ENCODE measurements around the gene FARP2. TPM values are rescaled to one million over a fixed set of nuclear protein-coding genes. Genes with fewer than 3 reads are reported as not detected.
A peak's percentile ranks its signal among the peaks of the same experiment; 100 is the strongest.

FARP2 gene
- total RNA-seq, 6 experiments from 2014 or later: 13.3 to 41.3 (median 28.7) TPM

DNA sequence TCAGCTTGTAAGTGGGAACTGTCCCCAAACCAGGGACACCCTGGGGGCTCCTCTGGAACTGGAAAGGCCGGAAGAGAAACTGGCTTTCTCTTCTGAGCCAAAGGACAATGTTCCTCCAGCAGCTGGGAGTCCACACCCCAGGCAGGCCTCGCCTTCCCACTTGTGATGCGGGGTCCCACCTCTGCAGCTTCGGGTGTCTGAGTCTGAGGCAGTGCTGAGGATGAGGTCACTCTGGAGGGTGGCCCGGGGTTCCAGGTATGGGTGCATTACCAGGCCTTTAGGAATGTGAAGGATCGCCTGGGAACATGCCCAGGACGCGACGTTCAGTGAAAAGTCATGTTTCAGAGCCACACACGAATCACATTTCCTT is 184.3 kb downstream of the FARP2 start:
- H3K4me1 ChIP-seq: peaks cover 0 to 7% (median 0%) of the 10 kb centered on the region in 4 donors
- no peak overlapping the region for H3K27ac ChIP-seq
- DNase-seq (peak in 1 of 3 donors; percentile 32), ATAC-seq (no peak)
- H3K36me3 ChIP-seq: no peaks in the 10 kb centered on the region
- intact Hi-C loops (cut with DNase I): no loop called here
- TF ChIP-seq CTCF (IDR thresholded peaks at IDR 0.05) (no peak), POLR2A (IDR thresholded peaks at IDR 0.05) (no peak)
- no peaks in the 10 kb centered on the region for H3K27me3 ChIP-seq
- H3K4me3 ChIP-seq: no peak overlapping the region
- 61% methylated on average over 6 of the region's 10 CpGs for WGBS (ENCODE audit: insufficient coverage, low coverage, low lambda C conversion rate, missing lambda C conversion rate)
- H3K9me3 ChIP-seq: no peaks in the 10 kb centered on the region

GRCh38 chr2:241540771-241541561 is 184.9 kb downstream of the FARP2 start:
- intact Hi-C loops (cut with DNase I): no loop called here

GRCh38 chr2:241541564-241542277 is 185.6 kb downstream of the FARP2 start:
- H3K4me1 ChIP-seq: peaks cover 0 to 7% (median 0%) of the 10 kb centered on the region in 4 donors
- no peaks in the 10 kb centered on the region for H3K9me3 ChIP-seq
- DNase-seq (peak in 1 of 3 donors; percentile 48), ATAC-seq (peak; percentile 10 to 32 (median 22))
- H3K27ac ChIP-seq: no peak overlapping the region
- no peaks in the 10 kb centered on the region for H3K36me3 ChIP-seq
- 11% methylated on average over 11 of the region's 62 CpGs for WGBS (ENCODE audit: insufficient coverage, low coverage, low lambda C conversion rate, missing lambda C conversion rate)
- no peak for TF ChIP-seq CTCF (IDR thresholded peaks at IDR 0.05)
- no peak for TF ChIP-seq POLR2A (IDR thresholded peaks at IDR 0.05)
- intact Hi-C loops (cut with DNase I): no loop called here
- no peaks in the 10 kb centered on the region for H3K27me3 ChIP-seq
- no peak overlapping the region for H3K4me3 ChIP-seq

More at GRCh38 chr2:241540771-241541561, 184.9 kb downstream of the FARP2 start:
- Histone ChIP-seq H3K27ac (no peak overlapping the region), H3K9me3 (no peaks in the 10 kb centered on the region), H3K36me3 (no peaks in the 10 kb centered on the region), H3K4me3 (no peak overlapping the region), H3K4me1 (peaks cover 0 to 7% (median 0%) of the 10 kb centered on the region in 4 donors), H3K27me3 (no peaks in the 10 kb centered on the region)
- DNase-seq: peak in 2 of 3 donors; percentile 34 to 58
- ATAC-seq: peak; percentile 67 to 75 (median 70)
- 30% methylated on average over 18 of the region's 68 CpGs for WGBS (ENCODE audit: insufficient coverage, low coverage, low lambda C conversion rate, missing lambda C conversion rate)
- no peak for TF ChIP-seq CTCF (IDR thresholded peaks at IDR 0.05)
- TF ChIP-seq POLR2A (IDR thresholded peaks at IDR 0.05): no peak

GRCh38 chr2:241542278-241542605 is 186.2 kb downstream of the FARP2 start:
- intact Hi-C loops (cut with DNase I): no loop called here
- ATAC-seq (peak in 3 of 4 donors; percentile 6 to 46 (median 31)), DNase-seq (peak in 1 of 3 donors; percentile 59)
- Histone ChIP-seq H3K36me3 (no peaks in the 10 kb centered on the region), H3K27ac (no peak overlapping the region), H3K27me3 (no peaks in the 10 kb centered on the region), H3K4me3 (no peak overlapping the region), H3K9me3 (no peaks in the 10 kb centered on the region), H3K4me1 (peaks cover 0 to 7% (median 0%) of the 10 kb centered on the region in 4 donors)
- no CpG with 5 or more reads among the region's 15 CpGs for WGBS (ENCODE audit: insufficient coverage, low coverage, low lambda C conversion rate, missing lambda C conversion rate)
- no peak for TF ChIP-seq CTCF (IDR thresholded peaks at IDR 0.05)
- TF ChIP-seq POLR2A (IDR thresholded peaks at IDR 0.05): no peak

Small RNA genes lying within 50 kb of the gene (microRNA-seq; reads per million reads assigned to microRNA genes)
- gene MIR3133: 0 reads per million in 2 donors

Small RNA genes lying within 50 kb of the gene (small RNA-seq; reads per million reads assigned to genes)
- 0 reads per million in 2 experiments for gene MIR3133

Other genes starting within 250 kb of the FARP2 start
- 1 to 10 TPM; 2.0 to 4.2 (median 3.4) TPM for gene PASK, start 206.8 kb upstream of the FARP2 start, total RNA-seq
- gene PPP1R7, start 205.8 kb upstream of the FARP2 start, total RNA-seq: 10 to 100 TPM; 27.8 to 35.7 (median 29.5) TPM
- 1 to 10 TPM in 3 of 6 experiments, under 1 TPM in 3; 0.61 to 2.4 (median 0.97) TPM for gene ANO7, start 167.6 kb upstream of the FARP2 start, total RNA-seq
- gene HDLBP, start 40.6 kb upstream of the FARP2 start, total RNA-seq: 100 to 1,000 TPM; 341 to 557 (median 479) TPM
- gene SEPTIN2, start 40.4 kb upstream of the FARP2 start, total RNA-seq: 10 to 100 TPM; 66.6 to 97.9 (median 86.2) TPM
- gene STK25, start 152.3 kb downstream of the FARP2 start, total RNA-seq: 10 to 100 TPM; 51.0 to 99.1 (median 63.5) TPM
- gene BOK, start 202.5 kb downstream of the FARP2 start, total RNA-seq: 100 to 1,000 TPM in 3 of 6 experiments, 10 to 100 TPM in 3; 50.1 to 119 (median 90.5) TPM

Measured in right lobe of liver (tissue), 6 donors.